Lower leg skin (tissue), 4 donors: ENCODE data around the gene CRYBA4. TPM values are rescaled to one million over a fixed set of nuclear protein-coding genes. Genes with fewer than 3 reads are reported as not detected.
A peak's percentile ranks its signal among the peaks of the same experiment; 100 is the strongest.

Experiments used
- DNase-seq, 2 donors: peaks; one replicate each; pipeline ENCODE4 v3.0.0-alpha.2; 2019; ENCODE audit warnings: low spot score in 2 of 2
- H3K4me3 ChIP-seq: fragments of 200-600 bp; sonication (generic); 2 replicates; pipeline ENCODE4 v1.5.1; 2017; ENCODE audit warnings: mild to moderate bottlenecking, low read depth; ENCODE audit not compliant: poor library complexity, severe bottlenecking
- CTCF ChIP-seq, 3 donors: fragments of 450-650 bp; IDR thresholded peaks; one replicate each; pipeline ENCODE4 v1.5.1; 2016; ENCODE audit warnings: antibody characterized with exemption in 3 of 3, mild to moderate bottlenecking in 3 of 3, moderate library complexity in 2 of 3
- POLR2A ChIP-seq, 2 donors: fragments of 450-650 bp; IDR thresholded peaks; one replicate each; pipeline ENCODE4 v1.6.1; 2016 to 2017; ENCODE audit warnings: antibody characterized with exemption in 2 of 2, mild to moderate bottlenecking in 1 of 2, moderate library complexity in 1 of 2
- WGBS, 2 donors: methylation state at CpG; one replicate each; pipeline ENCODE4 v1.1.5; 2018; 5-methylcytosine and 5-hydroxymethylcytosine counted together
- intact Hi-C: fragments of 100-400 bp; cut with DNase I; formaldehyde crosslinking; loops from one replicate; pipeline ENCODE4 v1.15.0; 2023; ENCODE audit warnings: low total_unique reads
- total RNA-seq, 4 donors: library from RNA; depleted of rRNA; stranded (reverse); fragments of >200 nt; gene quantifications; one replicate each; pipeline ENCODE4 v1.1.0, GENCODE V29; 2016

The CRYBA4 gene
- total RNA-seq, 4 donors from 2014 or later = not detected

GRCh38 chr22:26585104-26585790 is 36.5 kb upstream of the CRYBA4 start:
- peak in 1 of 2 donors; percentile 89 for DNase-seq
- 34% methylated on average over 9 to 11 of the region's 11 CpGs for WGBS, 2 donors
- H3K4me3 ChIP-seq = no peak overlapping the region
- intact Hi-C loops = no loop called here
- TF ChIP-seq CTCF (IDR thresholded peaks at IDR 0.05) (no peak), POLR2A (IDR thresholded peaks at IDR 0.05) (no peak)

GRCh38 chr22:26586556-26587325 is 35.0 kb upstream of the CRYBA4 start:
- no peak for DNase-seq
- TF ChIP-seq CTCF (IDR thresholded peaks at IDR 0.05) (no peak), POLR2A (IDR thresholded peaks at IDR 0.05) (no peak)
- 51 to 53% methylated on average over 11 of the region's 11 CpGs for WGBS, 2 donors
- H3K4me3 ChIP-seq = no peak overlapping the region
- intact Hi-C loops = no loop called here

GRCh38 chr22:26587991-26588613 is 33.7 kb upstream of the CRYBA4 start:
- WGBS, 2 donors = 88% methylated on average over 4 of the region's 4 CpGs
- no peak for DNase-seq
- intact Hi-C loops = no loop called here
- TF ChIP-seq CTCF (IDR thresholded peaks at IDR 0.05) (no peak), POLR2A (IDR thresholded peaks at IDR 0.05) (no peak)
- no peak overlapping the region for H3K4me3 ChIP-seq

- no peak for DNase-seq
- TF ChIP-seq POLR2A (IDR thresholded peaks at IDR 0.05) (no peak), CTCF (IDR thresholded peaks at IDR 0.05) (no peak)
- intact Hi-C loops = no loop called here
These were observed 32.9 kb upstream of the CRYBA4 start for GRCh38 chr22:26588729-26589366.

GRCh38 chr22:26589367-26589844 is 32.4 kb upstream of the CRYBA4 start:
- intact Hi-C loops = no loop called here
- WGBS, 2 donors = 0 to 1% methylated on average over 11 to 36 of the region's 44 CpGs
- peak in 1 of 2 donors; percentile 22 for DNase-seq
- TF ChIP-seq CTCF (IDR thresholded peaks at IDR 0.05) (no peak), POLR2A (IDR thresholded peaks at IDR 0.05) (no peak)
- H3K4me3 ChIP-seq = peak overlapping the region; percentile 89

More at GRCh38 chr22:26588729-26589366, 32.9 kb upstream of the CRYBA4 start:
- 61 to 62% methylated on average over 14 of the region's 14 CpGs for WGBS, 2 donors
- H3K4me3 ChIP-seq = peak overlapping the region; percentile 89
